ENCODE measurements around the gene GOLGA8F.
"Not testable (repeated sequence)": the region's sequence is repeated elsewhere in the genome, so short reads cannot be mapped to it uniquely, and the experiment has no call there.

- not testable (repeated sequence) for TF ChIP-seq POLR2A (IDR thresholded peaks at IDR 0.05; ENCODE audit: low read depth, low read length); POLR2AphosphoS5 (IDR thresholded peaks at IDR 0.05; ENCODE audit: low read depth, low read length); TAF1 (IDR thresholded peaks at IDR 0.05; ENCODE audit: low read depth, low read length); PAX5 (IDR thresholded peaks at IDR 0.05; ENCODE audit: insufficient read depth, low read length, severe bottlenecking)
Observed at GRCh38 chr15:28365502-28365901, 13.0 kb upstream of the GOLGA8F start.

Measured in GM12891 (cell line).